GM12891 (cell line): Measurements from ENCODE around the gene ZNF646.

ENCODE experiments used
- PAX5 ChIP-seq: IDR thresholded peaks from 2 replicates; pipeline ENCODE4 v1.6.1; 2011; ENCODE audit warnings: low read length, moderate library complexity, mild to moderate bottlenecking; ENCODE audit not compliant: insufficient read depth, severe bottlenecking
- POLR2A ChIP-seq: IDR thresholded peaks from 2 replicates; pipeline ENCODE4 v1.6.1; 2011; ENCODE audit warnings: low read depth, low read length, control low read depth
- POLR2AphosphoS5 ChIP-seq: IDR thresholded peaks from 2 replicates; pipeline ENCODE4 v1.6.1; 2011; ENCODE audit warnings: low read depth, low read length, control low read depth
- POU2F2 ChIP-seq: IDR thresholded peaks from 2 replicates; pipeline ENCODE4 v1.6.1; 2011; ENCODE audit warnings: low read depth, mild to moderate bottlenecking, control low read depth, low read length, moderate library complexity
- SPI1 ChIP-seq: IDR thresholded peaks from 2 replicates; pipeline ENCODE4 v1.6.1; 2011; ENCODE audit warnings: low read depth, low read length, control low read depth
- TAF1 ChIP-seq: IDR thresholded peaks from 2 replicates; pipeline ENCODE4 v1.6.1; 2011; ENCODE audit warnings: low read depth, low read length, control low read depth

GRCh38 chr16:31043898-31044481 is 30.2 kb upstream of the ZNF646 start:
- TF ChIP-seq TAF1 = no peak
- no peak for TF ChIP-seq POLR2A
- TF ChIP-seq POLR2AphosphoS5 = no peak
- TF ChIP-seq POU2F2 = no peak
- TF ChIP-seq PAX5 = no peak
- no peak for TF ChIP-seq SPI1
